GM13976 (cell line): ENCODE data around the gene CDK4.
"Not testable (repeated sequence)": the region's sequence is repeated elsewhere in the genome, so short reads cannot be mapped to it uniquely, and the experiment has no call there.

ENCODE experiments used
- DNase-seq: peaks from one replicate; pipeline ENCODE4 v3.0.0; 2012; ENCODE audit warnings: low spot score
- CTCF ChIP-seq: IDR thresholded peaks from 2 replicates; pipeline ENCODE4 v1.5.1; 2012; ENCODE audit warnings: borderline replicate concordance, mild to moderate bottlenecking; ENCODE audit not compliant: insufficient read depth; ENCODE audit errors: extremely low read depth, missing control alignments, control extremely low read depth
- in situ Hi-C: fragments of 300-500 bp; cut with MboI; formaldehyde crosslinking; loops from one replicate; pipeline ENCODE4 v1.12.0; 2022; ENCODE audit warnings: low sequenced_read_pairs, mixed read lengths, inconsistent platforms; ENCODE audit not compliant: unreplicated experiment

CDK4 gene

GRCh38 chr12:57716305-57716704 lies 35.8 kb downstream of the CDK4 start:
- peak; percentile 9 for DNase-seq
- in situ Hi-C loops: no loop called here
- TF ChIP-seq CTCF: no peak

DNA sequence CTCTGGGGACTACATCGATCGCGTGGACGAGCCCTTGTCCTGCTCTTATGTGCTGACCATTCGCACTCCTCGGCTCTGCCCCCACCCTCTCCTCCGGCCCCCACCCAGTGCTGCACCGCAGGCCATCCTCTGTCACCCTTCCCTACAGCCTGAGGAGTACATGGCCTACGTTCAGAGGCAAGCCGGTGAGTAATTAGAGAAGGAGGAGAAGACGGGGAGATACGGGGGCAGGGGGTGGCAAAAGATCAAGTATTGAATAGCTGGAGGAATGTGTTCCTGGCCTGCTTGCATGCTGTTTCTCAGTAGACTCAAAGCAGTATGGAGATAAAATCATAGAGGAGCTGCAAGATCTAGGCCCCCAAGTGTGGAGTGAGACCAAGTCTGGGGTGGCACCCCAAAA lies 36.3 kb downstream of the CDK4 start:
- no peak for DNase-seq
- in situ Hi-C loops: no loop called here
- no peak for TF ChIP-seq CTCF

- in situ Hi-C loops, DNase-seq: not testable (repeated sequence)
Measured at GRCh38 chr12:57715036-57715748, 36.9 kb downstream of the CDK4 start.

GRCh38 chr12:57713209-57713608 lies 38.9 kb downstream of the CDK4 start:
- DNase-seq: no peak
- TF ChIP-seq CTCF: no peak
- in situ Hi-C loops: no loop called here

DNA sequence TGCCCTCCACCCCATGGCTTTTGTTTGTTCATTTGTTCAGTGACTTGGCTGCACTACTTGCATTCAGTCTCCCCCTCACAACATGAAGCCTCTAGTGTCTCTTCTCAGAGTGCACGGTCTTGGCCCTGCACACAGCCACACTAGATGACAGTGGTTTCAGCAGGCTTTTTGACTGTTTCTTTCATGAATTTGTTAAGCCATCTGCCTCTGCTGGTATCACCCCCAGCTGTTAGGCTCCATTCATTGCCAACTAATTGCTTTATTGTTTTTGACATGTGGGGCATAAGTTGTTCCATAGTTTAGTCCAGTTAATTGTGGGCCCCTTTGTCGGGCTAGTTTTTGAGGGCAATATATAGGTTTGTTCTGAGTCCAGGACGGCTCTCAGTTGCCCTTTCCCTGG lies 39.4 kb downstream of the CDK4 start:
- no peak for DNase-seq
- no peak for TF ChIP-seq CTCF
- in situ Hi-C loops: no loop called here

- no peak for DNase-seq
- in situ Hi-C loops: no loop called here
- TF ChIP-seq CTCF: no peak
Measured at GRCh38 chr12:57708296-57708695, 43.8 kb downstream of the CDK4 start.

DNA sequence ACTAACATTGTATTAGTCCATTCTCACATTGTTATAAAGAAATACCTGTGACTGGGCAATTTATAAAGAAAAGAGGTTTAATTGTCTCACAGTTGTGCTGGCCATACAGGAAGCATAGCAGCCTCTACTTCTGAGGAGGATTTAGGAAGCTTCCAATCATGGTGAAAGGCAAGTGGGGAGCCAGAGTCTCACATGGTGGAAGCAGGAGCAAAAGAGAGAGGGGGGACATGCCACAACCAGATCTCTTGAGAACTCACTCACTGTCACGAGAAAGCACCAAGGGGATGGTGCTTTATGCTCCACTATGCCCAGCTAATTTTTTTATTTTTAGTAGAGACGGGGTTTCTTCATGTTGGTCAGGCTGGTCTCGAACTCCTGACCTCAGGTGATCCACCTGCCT lies 44.9 kb downstream of the CDK4 start:
- in situ Hi-C loops: no loop called here

More for the DNA sequence above, 44.9 kb downstream of the CDK4 start:
- no peak for DNase-seq
- TF ChIP-seq CTCF: no peak
